ENCODE data around the gene LIMK2. TPM values are rescaled to one million over a fixed set of nuclear protein-coding genes. Genes with fewer than 3 reads are reported as not detected.

LIMK2 gene
- total and polyA plus RNA-seq, 2 donors, result 16.3 to 31.5 TPM

GRCh38 chr22:31321421-31321820 lies 109.3 kb downstream of the LIMK2 start:
- Histone ChIP-seq H3K4me1 (ENCODE audit: insufficient read depth) (no peaks in the 10 kb centered on the region), H3K27ac (ENCODE audit: low read depth) (no peak overlapping the region), H3K36me3 (ENCODE audit: insufficient read depth) (peaks cover 2% of the 10 kb centered on the region), H3K4me3 (ENCODE audit: low read depth, low read length) (no peak overlapping the region)
- WGBS, result 90% methylated on average over 4 of the region's 4 CpGs
- no peak for DNase-seq (ENCODE audit: extremely low spot score)

- Histone ChIP-seq H3K36me3 (ENCODE audit: insufficient read depth) (peaks cover 2% of the 10 kb centered on the region), H3K27ac (ENCODE audit: low read depth) (no peak overlapping the region), H3K4me3 (ENCODE audit: low read depth, low read length) (no peak overlapping the region), H3K4me1 (ENCODE audit: insufficient read depth) (no peaks in the 10 kb centered on the region)
- WGBS, result 89% methylated on average over 8 of the region's 8 CpGs
- DNase-seq (ENCODE audit: extremely low spot score), result no peak
Measured at GRCh38 chr22:31323578-31324550, 111.8 kb downstream of the LIMK2 start.

- 93% methylated on average over 9 of the region's 9 CpGs for WGBS
- no peak for DNase-seq (ENCODE audit: extremely low spot score)
- Histone ChIP-seq H3K27ac (ENCODE audit: low read depth) (no peak overlapping the region), H3K4me1 (ENCODE audit: insufficient read depth) (no peaks in the 10 kb centered on the region), H3K4me3 (ENCODE audit: low read depth, low read length) (no peak overlapping the region), H3K36me3 (ENCODE audit: insufficient read depth) (peaks cover 2% of the 10 kb centered on the region)
Measured at GRCh38 chr22:31326877-31327276, 114.8 kb downstream of the LIMK2 start.

DNA sequence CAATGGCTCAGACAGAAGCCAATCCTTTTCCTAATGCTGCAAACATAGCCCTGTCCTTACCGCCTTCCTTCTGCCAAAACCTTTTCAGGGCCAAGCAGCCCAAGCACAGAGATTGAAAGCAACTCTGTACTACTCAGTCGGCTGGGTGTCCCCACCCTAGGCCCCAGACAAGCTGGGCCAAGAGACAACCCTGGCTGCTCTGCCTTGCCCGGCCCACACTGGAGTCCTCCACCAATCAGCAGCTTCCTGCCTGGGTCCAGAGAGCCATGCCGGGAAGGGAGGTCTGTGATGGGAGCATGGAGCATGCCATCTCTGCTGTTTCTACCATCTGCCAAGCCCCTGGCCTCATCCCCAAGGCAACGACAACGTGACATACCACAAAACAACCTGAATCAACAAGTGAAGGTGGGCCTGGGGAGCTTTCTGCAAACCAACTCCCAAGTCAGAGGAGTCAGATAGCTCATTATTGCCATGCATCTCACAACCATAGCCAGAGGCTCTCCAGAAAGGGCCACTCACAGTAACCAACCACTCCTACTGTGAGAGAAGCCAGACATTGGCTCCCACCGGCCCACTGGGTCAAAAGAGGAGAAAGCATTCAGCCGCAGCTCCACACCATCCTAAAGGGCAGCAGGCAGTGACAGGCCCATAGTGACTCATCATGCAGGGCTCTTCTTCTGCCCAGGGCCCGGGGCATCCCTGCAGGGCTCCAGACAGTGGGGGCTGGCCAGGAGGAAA lies 115.9 kb downstream of the LIMK2 start:
- Histone ChIP-seq H3K4me3 (ENCODE audit: low read depth, low read length) (no peak overlapping the region), H3K4me1 (ENCODE audit: insufficient read depth) (no peaks in the 10 kb centered on the region), H3K36me3 (ENCODE audit: insufficient read depth) (peaks cover 3% of the 10 kb centered on the region), H3K27ac (ENCODE audit: low read depth) (no peak overlapping the region)
- WGBS, result 72% methylated on average over 9 of the region's 9 CpGs
- DNase-seq (ENCODE audit: extremely low spot score), result no peak

DNA sequence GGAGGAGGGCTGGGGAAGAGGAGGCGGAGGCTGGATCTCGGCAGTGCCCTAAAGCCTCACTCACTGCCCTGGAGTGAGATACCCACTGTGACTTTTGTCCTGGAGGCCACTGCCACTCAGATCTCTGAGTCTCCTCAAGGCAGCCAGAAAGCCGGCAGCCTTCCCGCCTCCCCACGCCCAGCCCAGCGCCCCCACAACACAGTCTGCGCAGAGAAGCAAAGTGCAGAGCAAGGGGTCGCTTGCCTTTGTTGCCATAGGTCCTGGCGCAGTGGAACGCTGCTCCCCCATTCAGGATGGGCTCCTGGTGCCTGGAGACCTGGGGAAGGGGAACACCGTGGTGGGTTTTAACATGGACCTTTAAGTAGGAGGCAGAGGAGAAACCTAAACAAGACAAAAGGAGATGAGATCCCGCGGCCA lies 116.5 kb downstream of the LIMK2 start:
- Histone ChIP-seq H3K4me1 (ENCODE audit: insufficient read depth) (no peaks in the 10 kb centered on the region), H3K27ac (ENCODE audit: low read depth) (no peak overlapping the region), H3K4me3 (ENCODE audit: low read depth, low read length) (no peak overlapping the region), H3K36me3 (ENCODE audit: insufficient read depth) (peaks cover 3% of the 10 kb centered on the region)
- WGBS, result 92% methylated on average over 13 of the region's 13 CpGs
- DNase-seq (ENCODE audit: extremely low spot score), result no peak

GRCh38 chr22:31329029-31329428 lies 116.9 kb downstream of the LIMK2 start:
- 75% methylated on average over 4 of the region's 4 CpGs for WGBS
- H3K36me3 ChIP-seq (ENCODE audit: insufficient read depth), result peaks cover 3% of the 10 kb centered on the region
- no peak overlapping the region for H3K4me3 ChIP-seq (ENCODE audit: low read depth, low read length)
- no peak for DNase-seq (ENCODE audit: extremely low spot score)
- H3K27ac ChIP-seq (ENCODE audit: low read depth), result no peak overlapping the region
- no peaks in the 10 kb centered on the region for H3K4me1 ChIP-seq (ENCODE audit: insufficient read depth)

Small RNA genes within 50 kb of the gene (small RNA-seq; reads per million reads assigned to genes)
- gene RF00019 (not detected), gene RNA5SP496 (not detected), gene RNU6-1128P (not detected)

Other genes with a start within 250 kb of the LIMK2 start
- gene MORC2, start 243.5 kb upstream of the LIMK2 start, total RNA-seq, result 18.1 TPM
- gene MORC2, start 243.5 kb upstream of the LIMK2 start, polyA plus RNA-seq, result 21.7 TPM
- gene TUG1, start 243.0 kb upstream of the LIMK2 start, total RNA-seq, result 120 TPM
- 48.7 TPM for gene TUG1, start 243.0 kb upstream of the LIMK2 start, polyA plus RNA-seq
- gene SMTN, start 131.0 kb upstream of the LIMK2 start, total RNA-seq, result 149 TPM
- gene SMTN, start 131.0 kb upstream of the LIMK2 start, polyA plus RNA-seq, result 1,750 TPM
- gene SELENOM, start 104.7 kb upstream of the LIMK2 start, total RNA-seq, result 113 TPM
- gene SELENOM, start 104.7 kb upstream of the LIMK2 start, polyA plus RNA-seq, result 1,134 TPM
- gene INPP5J, start 89.3 kb upstream of the LIMK2 start, total RNA-seq, result 0.32 TPM
- gene INPP5J, start 89.3 kb upstream of the LIMK2 start, polyA plus RNA-seq, result 1.5 TPM
- gene PLA2G3, start 71.8 kb upstream of the LIMK2 start, total RNA-seq, result not detected
- not detected for gene PLA2G3, start 71.8 kb upstream of the LIMK2 start, polyA plus RNA-seq
- gene RNF185, start 52.1 kb upstream of the LIMK2 start, total RNA-seq, result 23.3 TPM
- 31.1 TPM for gene RNF185, start 52.1 kb upstream of the LIMK2 start, polyA plus RNA-seq
- 19.5 TPM for gene PIK3IP1, start 80.2 kb downstream of the LIMK2 start, total RNA-seq
- gene PIK3IP1, start 80.2 kb downstream of the LIMK2 start, polyA plus RNA-seq, result 29.2 TPM
- 17.6 TPM for gene PATZ1, start 134.0 kb downstream of the LIMK2 start, total RNA-seq
- gene PATZ1, start 134.0 kb downstream of the LIMK2 start, polyA plus RNA-seq, result 25.6 TPM
- gene DRG1, start 187.3 kb downstream of the LIMK2 start, total RNA-seq, result 45.0 TPM
- gene DRG1, start 187.3 kb downstream of the LIMK2 start, polyA plus RNA-seq, result 44.1 TPM

All from urinary bladder (tissue), 4 donors.